Stimulated activated CD8-positive, alpha-beta memory T cell treated with anti-CD3 and anti-CD28 coated beads, Interleukin-4, amount 100 ng/mL, for 1 hour (primary cell): Measurements from ENCODE around the gene PSRC1.

ENCODE experiments used
- DNase-seq, 2 donors: peaks; one replicate each; pipeline ENCODE4 v3.0.0-alpha.2; 2020; ENCODE audit warnings: low read depth in 2 of 2, low spot score in 1 of 2

The PSRC1 gene

GRCh38 chr1:109247401-109248365, 35.3 kb downstream of the PSRC1 start:
- DNase-seq, result no peak

DNA sequence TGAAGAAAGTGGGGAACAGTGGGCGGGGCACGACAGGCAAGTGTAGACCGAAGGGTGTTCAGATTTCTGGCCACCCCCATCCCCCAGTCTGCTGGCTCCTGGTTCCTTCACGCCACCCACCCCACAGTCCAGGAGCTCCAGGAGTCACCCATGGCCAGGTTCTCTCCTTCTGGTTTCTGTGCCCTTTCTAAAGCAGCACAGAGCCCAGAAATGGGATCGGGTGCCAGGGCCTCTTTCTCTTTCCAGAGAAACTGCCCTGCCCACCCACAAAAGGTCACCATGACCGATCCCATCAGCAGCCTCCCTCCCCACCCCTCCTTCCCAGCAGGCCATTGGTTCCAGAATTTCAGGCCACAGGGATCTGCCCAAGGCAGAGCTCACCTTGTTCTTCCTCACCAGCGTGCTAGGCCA, 36.8 kb downstream of the PSRC1 start:
- no peak for DNase-seq

DNA sequence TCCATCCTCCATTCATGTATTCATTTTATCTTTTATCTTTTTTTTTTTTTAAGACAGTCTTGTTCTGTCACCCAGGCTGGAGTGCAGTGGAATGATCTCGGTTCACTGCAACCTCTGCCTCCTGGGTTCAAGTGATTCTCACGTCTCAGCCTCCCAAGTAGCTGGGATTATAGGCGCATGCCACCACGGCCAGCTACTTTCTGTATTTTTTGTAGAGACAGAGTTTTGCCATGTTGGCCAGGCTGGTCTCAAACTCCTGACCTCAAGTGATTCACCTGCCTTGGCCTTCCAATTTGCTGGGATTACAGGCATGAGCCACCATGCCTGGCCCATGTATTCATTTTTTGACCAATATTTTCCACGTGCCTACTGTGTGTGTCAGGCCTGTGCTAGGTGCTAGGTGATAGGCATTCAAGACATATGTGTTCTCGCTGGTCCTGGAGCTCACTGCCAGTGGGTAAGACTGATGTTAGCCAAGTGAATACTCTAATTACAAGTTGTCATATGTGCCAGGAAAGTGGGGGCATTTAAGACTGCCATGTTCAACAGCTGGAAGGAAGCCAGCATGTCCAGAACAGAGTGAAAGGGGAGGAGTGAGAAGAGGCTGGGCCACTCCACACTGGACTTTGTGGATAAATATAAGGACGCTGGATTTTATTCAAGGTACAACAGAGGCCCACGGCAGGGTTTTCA, 38.9 kb downstream of the PSRC1 start:
- DNase-seq, result no peak

DNA sequence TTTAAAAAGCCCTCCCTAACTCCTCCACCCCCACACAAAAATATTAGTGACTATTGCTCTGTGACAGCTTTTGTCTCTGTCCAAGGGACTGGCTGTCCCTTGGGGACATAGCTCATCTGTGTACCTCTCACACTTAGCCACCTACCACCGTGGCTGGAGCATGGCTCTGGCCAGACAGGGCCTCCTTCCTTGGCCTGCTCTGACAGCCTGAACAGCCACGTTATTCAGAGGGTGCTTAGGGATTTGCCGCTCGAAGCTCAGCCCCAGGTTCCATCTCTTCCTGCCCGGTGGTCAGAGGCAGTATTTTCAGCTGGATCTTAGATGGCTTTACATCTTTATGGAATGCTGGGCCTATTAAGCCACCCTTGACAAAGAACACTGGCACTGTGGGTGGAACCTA, 39.7 kb downstream of the PSRC1 start:
- DNase-seq, result no peak

- DNase-seq, result no peak
Observed at GRCh38 chr1:109242387-109242786, 40.6 kb downstream of the PSRC1 start.

DNA sequence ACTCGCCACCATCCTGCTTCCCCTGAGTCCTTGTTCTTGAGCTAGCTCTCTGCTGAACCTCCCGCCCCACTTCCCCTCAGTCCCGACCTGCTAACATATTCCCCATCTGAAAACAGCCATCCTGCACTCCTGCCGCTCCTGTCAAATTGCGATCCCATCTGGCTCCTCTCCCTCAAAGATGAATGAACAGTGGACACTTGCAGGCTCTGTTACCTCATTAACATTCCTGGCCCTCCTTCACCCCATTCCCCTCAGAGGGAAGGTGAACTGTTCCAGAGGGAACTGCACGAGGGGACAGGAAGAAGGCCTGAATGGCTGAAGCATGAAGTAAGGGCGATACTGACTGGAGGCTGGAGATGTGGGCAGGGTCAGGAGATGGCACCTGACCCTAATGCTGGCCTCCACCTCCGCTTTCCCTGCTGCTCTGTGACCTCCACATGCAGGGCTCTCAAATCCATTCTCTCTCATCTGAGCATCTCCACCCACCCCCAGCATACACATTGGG, 41.1 kb downstream of the PSRC1 start:
- DNase-seq, result no peak

- DNase-seq, result no peak
Observed at GRCh38 chr1:109241344-109241743, 41.6 kb downstream of the PSRC1 start.

DNA sequence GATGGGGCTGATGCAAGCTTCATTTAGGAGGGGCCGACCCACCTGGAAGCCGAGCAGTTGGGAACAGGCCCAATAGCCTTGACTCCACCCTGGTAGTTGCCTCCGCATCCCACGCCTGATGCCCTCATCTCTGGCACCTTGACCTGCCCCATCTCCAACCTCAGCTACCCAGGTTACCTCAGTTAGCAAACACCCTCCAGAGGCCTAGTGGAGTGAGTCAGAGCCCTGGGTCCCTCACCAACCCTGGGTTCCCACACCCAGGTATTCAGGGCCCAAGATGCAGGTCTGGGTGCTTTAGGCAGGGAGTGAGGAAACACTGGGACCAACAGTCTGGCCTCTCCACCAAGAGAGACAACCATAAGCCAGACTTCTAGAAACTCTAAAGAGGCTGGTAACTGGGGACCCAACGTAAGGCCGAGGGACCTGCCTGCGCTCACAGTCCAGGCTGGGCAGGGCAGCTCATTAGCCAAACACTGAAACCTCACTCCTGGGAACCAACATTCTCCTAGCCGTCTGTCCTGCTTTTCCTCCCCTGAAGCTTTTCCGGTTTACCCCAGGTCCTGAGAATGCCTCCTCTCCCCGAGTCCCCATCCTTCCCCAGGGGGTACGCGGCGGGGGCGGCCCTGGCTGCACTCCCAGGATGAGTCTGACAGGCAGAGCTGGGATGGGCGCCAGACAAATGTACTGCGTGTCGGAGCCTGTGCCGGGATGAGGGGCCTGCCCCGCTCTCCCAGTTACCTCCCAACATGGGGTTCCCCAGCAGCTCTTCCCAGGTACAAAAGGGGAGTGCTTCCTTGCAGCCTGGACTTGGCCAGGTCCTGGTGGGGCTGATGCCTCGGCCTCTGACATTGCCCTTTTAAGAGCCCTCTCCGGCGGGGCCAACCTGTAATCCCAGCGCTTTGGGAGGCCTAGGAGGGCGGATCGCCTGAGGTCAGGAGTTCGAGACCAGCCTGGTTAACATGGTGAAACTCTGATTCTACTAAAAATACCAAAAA, 42.5 kb downstream of the PSRC1 start:
- no peak for DNase-seq

DNA sequence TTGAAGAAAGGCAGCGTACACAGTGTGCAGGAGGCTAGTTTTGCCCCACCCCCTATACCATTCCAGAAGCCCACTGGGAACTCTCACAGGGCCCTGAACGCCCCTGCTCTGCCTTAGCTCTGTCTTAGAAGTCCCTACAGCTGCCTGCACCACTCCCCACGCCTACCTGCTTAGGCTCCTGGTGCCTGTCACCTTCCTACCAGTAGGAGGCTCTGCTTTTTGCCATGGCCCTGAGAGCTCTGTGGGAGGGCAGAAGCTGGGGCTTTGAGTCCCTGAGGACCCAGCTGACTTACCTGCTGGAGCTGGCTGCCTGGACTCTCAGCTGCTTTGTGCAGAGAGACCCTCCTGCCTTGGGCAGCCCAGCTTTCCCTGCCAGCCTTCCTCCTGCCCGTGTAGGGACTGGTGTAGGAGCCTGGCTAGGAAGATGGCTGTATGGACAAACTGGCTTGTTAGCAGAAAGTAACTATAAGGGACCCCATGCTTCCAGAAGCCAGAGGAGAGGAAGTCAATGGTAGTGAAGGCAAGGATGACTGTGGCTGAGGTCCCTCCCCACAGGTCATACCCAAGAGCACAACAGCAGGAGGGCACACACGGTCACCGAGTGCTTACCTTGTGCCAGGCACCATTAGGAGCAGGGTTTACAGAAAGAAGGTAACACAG, 43.4 kb downstream of the PSRC1 start:
- no peak for DNase-seq

DNA sequence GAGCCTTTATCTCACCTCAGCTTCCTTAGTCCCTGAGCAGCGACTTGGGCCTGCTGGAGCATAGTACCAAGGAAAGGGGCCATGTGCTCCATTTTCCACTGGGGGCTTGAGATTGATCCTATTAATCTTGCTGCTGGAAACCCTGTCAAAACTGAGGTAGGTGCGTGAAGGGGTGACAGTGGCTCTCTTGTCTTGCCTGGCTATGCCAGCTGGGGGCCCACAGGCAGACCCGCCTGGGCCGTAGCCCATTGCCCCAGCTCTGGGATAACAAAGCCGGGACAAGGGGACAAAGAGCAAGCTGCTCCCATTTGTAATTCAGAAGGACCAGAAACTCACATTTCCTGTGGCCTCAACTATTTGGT, 43.9 kb downstream of the PSRC1 start:
- no peak for DNase-seq

DNA sequence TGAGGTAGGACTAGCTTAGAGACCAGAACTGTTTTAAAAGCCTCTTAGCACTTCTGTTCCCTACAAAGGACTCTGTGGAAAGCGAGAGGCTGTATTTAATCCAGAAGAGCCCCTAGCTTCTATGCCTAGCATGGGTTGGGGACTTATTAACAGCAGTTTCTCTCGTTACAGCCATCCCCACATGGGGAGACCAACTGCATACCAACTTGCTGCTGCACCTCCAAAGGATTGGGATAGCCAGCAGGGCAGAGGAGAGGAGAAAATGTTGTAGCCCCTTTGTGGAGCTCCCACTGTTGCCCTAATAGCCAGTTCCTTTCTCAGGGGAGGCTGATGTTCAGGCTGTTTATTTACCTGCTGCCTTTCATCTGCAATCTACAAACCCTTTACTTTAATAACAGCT, 44.6 kb downstream of the PSRC1 start:
- no peak for DNase-seq

- DNase-seq, result no peak
Observed at GRCh38 chr1:109237512-109237911, 45.4 kb downstream of the PSRC1 start.

- DNase-seq, result no peak
Observed at GRCh38 chr1:109235137-109235536, 47.8 kb downstream of the PSRC1 start.

GRCh38 chr1:109231066-109231465, 51.9 kb downstream of the PSRC1 start:
- DNase-seq, result no peak
